Neural progenitor cell (in vitro differentiated cells): ENCODE measurements around the gene ING1. TPM values are rescaled to one million over a fixed set of nuclear protein-coding genes. Genes with fewer than 3 reads are reported as not detected.
"Not testable (repeated sequence)": the region's sequence is repeated elsewhere in the genome, so short reads cannot be mapped to it uniquely, and the experiment has no call there.

ENCODE experiments used
- DNase-seq: peaks from one replicate; pipeline ENCODE4 v3.0.0-alpha.2; 2016; ENCODE audit warnings: low spot score
- H2AFZ ChIP-seq: fragments of 200-600 bp; sonication (generic); replicated peaks from 2 replicates; pipeline ENCODE4 v1.6.1; 2016; ENCODE audit warnings: antibody characterized with exemption
- H3F3A ChIP-seq: fragments of 200-600 bp; sonication (generic); 2 replicates; pipeline ENCODE4 v1.6.1; 2016; ENCODE audit warnings: antibody characterized with exemption, low read depth
- H3K27ac ChIP-seq: fragments of 200-600 bp; sonication (generic); 2 replicates; pipeline ENCODE4 v1.5.1; 2016; ENCODE audit warnings: mild to moderate bottlenecking
- H3K27me3 ChIP-seq: fragments of 200-600 bp; sonication (generic); 2 replicates; pipeline ENCODE4 v1.6.1; 2016; ENCODE audit warnings: mild to moderate bottlenecking, moderate library complexity
- H3K36me3 ChIP-seq: fragments of 200-600 bp; sonication (generic); 2 replicates; pipeline ENCODE4 v1.5.1; 2016
- H3K4me1 ChIP-seq: fragments of 200-600 bp; sonication (generic); 2 replicates; pipeline ENCODE4 v1.6.1; 2016; ENCODE audit warnings: mixed run types
- H3K4me2 ChIP-seq: fragments of 200-600 bp; sonication (generic); 2 replicates; pipeline ENCODE4 v1.6.1; 2016
- H3K4me3 ChIP-seq: fragments of 200-600 bp; sonication (generic); 2 replicates; pipeline ENCODE4 v1.5.1; 2016
- H3K79me2 ChIP-seq: fragments of 200-600 bp; sonication (generic); 2 replicates; pipeline ENCODE4 v1.6.1; 2016; ENCODE audit warnings: low read depth
- H3K9ac ChIP-seq: fragments of 200-600 bp; sonication (generic); 2 replicates; pipeline ENCODE4 v1.6.1; 2016
- H3K9me3 ChIP-seq: fragments of 200-600 bp; sonication (generic); 2 replicates; pipeline ENCODE4 v1.5.1; 2016; ENCODE audit warnings: low read depth
- H4K20me1 ChIP-seq: fragments of 200-600 bp; sonication (generic); 2 replicates; pipeline ENCODE4 v1.6.1; 2016; ENCODE audit warnings: low read depth
- H3K27ac Mint-ChIP-seq: 3 replicates; pipeline ENCODE4 v1.8.0; 2021; ENCODE audit warnings: mixed read lengths
- H3K27me3 Mint-ChIP-seq: 2 replicates; pipeline ENCODE4 v1.8.0; 2022; ENCODE audit warnings: low read depth, mild to moderate bottlenecking, inconsistent platforms, moderate library complexity, mixed read lengths; ENCODE audit not compliant: insufficient read depth
- H3K36me3 Mint-ChIP-seq: 3 replicates; pipeline ENCODE4 v1.8.0; 2021; ENCODE audit warnings: mixed read lengths
- H3K4me1 Mint-ChIP-seq: 3 replicates; pipeline ENCODE4 v1.8.0; 2021; ENCODE audit warnings: mixed read lengths
- H3K4me3 Mint-ChIP-seq: 3 replicates; pipeline ENCODE4 v1.8.0; 2021; ENCODE audit warnings: mild to moderate bottlenecking, moderate library complexity, mixed read lengths
- H3K9me3 Mint-ChIP-seq: 3 replicates; pipeline ENCODE4 v1.8.0; 2020; ENCODE audit warnings: mixed read lengths
- EZH2 ChIP-seq: fragments of 200-600 bp; sonication (generic); IDR thresholded peaks from 2 replicates; pipeline ENCODE4 v1.6.1; 2017; ENCODE audit warnings: antibody characterized with exemption, mild to moderate bottlenecking, moderate library complexity
- EZH2phosphoT487 ChIP-seq: fragments of 200-600 bp; sonication (generic); IDR thresholded peaks from 2 replicates; pipeline ENCODE4 v1.6.1; 2017; ENCODE audit warnings: antibody characterized with exemption
- total RNA-seq: library from RNA; depleted of rRNA; stranded (reverse); fragments of >200 nt; gene quantifications from 2 replicates; pipeline ENCODE4 v1.2.3, GENCODE V29; 2015; ENCODE audit warnings: low replicate concordance
- TF ChIP-seq, protein P1 (sequence below): fragments of 200-600 bp; sonication (generic); IDR thresholded peaks from 2 replicates; pipeline ENCODE4 v1.5.1; 2017; ENCODE audit warnings: antibody characterized with exemption, mild to moderate bottlenecking

ING1 gene
- total RNA-seq, 1 donor from 2014 or later: 14.7 TPM

DNA sequence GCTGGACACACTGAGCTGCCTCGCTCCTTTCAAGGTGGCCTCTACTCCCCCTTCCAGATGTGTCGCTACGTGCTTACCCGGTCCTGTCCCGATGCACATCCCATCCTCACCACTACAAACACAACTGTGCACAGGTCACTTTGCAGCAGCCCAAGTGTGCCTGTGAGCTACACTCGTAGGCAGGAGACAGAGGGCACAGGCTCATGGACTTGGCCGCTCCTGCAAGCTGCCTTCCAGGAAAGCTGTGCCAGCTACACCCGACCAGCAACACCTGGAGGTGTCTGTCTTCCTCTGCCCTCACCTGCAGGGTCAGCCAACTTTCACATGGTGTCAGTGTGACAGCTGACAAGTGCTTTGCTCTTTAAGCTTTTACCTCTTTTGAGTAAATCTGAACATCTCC is 23.0 kb upstream of the ING1 start:
- Histone ChIP-seq H3K4me2 (no peak overlapping the region), H3K9ac (no peak overlapping the region), H2AFZ (no peak overlapping the region), H3F3A (no peaks in the 10 kb centered on the region), H3K36me3 (no peaks in the 10 kb centered on the region), H3K27me3 (no peaks in the 10 kb centered on the region), H3K4me1 (no peaks in the 10 kb centered on the region), H3K27ac (no peak overlapping the region), H3K79me2 (no peaks in the 10 kb centered on the region), H3K9me3 (no peaks in the 10 kb centered on the region), H4K20me1 (peaks cover 3% of the 10 kb centered on the region), H3K4me3 (no peak overlapping the region)
- Mint-ChIP-seq H3K27me3 (no peaks in the 10 kb centered on the region), H3K4me1 (no peaks in the 10 kb centered on the region), H3K36me3 (peaks cover 10% of the 10 kb centered on the region), H3K4me3 (peak overlapping the region; percentile 49), H3K27ac (no peak overlapping the region), H3K9me3 (no peaks in the 10 kb centered on the region)
- DNase-seq: no peak
- no peak for TF ChIP-seq EZH2
- TF ChIP-seq EZH2phosphoT487: no peak
- TF ChIP-seq, protein P1, sequence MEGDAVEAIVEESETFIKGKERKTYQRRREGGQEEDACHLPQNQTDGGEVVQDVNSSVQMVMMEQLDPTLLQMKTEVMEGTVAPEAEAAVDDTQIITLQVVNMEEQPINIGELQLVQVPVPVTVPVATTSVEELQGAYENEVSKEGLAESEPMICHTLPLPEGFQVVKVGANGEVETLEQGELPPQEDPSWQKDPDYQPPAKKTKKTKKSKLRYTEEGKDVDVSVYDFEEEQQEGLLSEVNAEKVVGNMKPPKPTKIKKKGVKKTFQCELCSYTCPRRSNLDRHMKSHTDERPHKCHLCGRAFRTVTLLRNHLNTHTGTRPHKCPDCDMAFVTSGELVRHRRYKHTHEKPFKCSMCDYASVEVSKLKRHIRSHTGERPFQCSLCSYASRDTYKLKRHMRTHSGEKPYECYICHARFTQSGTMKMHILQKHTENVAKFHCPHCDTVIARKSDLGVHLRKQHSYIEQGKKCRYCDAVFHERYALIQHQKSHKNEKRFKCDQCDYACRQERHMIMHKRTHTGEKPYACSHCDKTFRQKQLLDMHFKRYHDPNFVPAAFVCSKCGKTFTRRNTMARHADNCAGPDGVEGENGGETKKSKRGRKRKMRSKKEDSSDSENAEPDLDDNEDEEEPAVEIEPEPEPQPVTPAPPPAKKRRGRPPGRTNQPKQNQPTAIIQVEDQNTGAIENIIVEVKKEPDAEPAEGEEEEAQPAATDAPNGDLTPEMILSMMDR: no peak

DNA sequence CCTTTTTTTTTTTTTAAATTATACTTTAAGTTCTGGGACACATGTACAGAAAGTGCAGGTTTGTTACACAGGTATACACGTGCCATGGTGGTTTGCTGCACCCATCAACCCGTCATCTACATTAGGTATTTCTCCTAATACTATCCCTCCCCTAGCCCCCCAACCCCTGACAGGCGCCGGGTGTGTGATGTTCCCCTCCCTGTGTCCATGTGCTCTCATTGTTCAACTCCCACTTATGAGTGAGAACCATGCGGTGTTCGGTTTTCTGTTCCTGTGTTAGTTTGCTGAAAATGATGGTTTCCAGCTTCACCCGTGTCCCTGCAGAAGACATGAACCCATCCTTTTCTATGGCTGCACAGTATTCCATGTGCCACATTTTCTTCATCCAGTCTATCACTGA is 17.7 kb upstream of the ING1 start:
- not testable (repeated sequence) for H3K36me3 ChIP-seq, H3K4me3 Mint-ChIP-seq, H3K4me1 ChIP-seq, H3K9ac ChIP-seq, H3K27me3 Mint-ChIP-seq, H3K9me3 ChIP-seq, H3K4me1 Mint-ChIP-seq, DNase-seq, H3K27ac Mint-ChIP-seq, H3K4me3 ChIP-seq, H4K20me1 ChIP-seq, H3F3A ChIP-seq, H3K27ac ChIP-seq, H3K79me2 ChIP-seq, H2AFZ ChIP-seq, H3K9me3 Mint-ChIP-seq, H3K4me2 ChIP-seq, H3K27me3 ChIP-seq
- H3K36me3 Mint-ChIP-seq: peaks cover 26% of the 10 kb centered on the region

- Histone ChIP-seq H2AFZ (no peak overlapping the region), H3K79me2 (peaks cover 6% of the 10 kb centered on the region), H3K9me3 (no peaks in the 10 kb centered on the region), H4K20me1 (peaks cover 3% of the 10 kb centered on the region), H3K27me3 (no peaks in the 10 kb centered on the region), H3K4me1 (no peaks in the 10 kb centered on the region), H3K4me2 (no peak overlapping the region), H3K4me3 (no peak overlapping the region), H3K9ac (no peak overlapping the region), H3K27ac (no peak overlapping the region), H3F3A (no peaks in the 10 kb centered on the region), H3K36me3 (peaks cover 3% of the 10 kb centered on the region)
- DNase-seq: no peak
- no peak overlapping the region for H3K27ac Mint-ChIP-seq
- H3K4me3 Mint-ChIP-seq: no peak overlapping the region
- TF ChIP-seq EZH2phosphoT487: no peak
- no peak for TF ChIP-seq EZH2
- TF ChIP-seq, protein P1: no peak
- no peaks in the 10 kb centered on the region for H3K4me1 Mint-ChIP-seq
- peaks cover 29% of the 10 kb centered on the region for H3K36me3 Mint-ChIP-seq
- H3K27me3 Mint-ChIP-seq: peaks cover 2% of the 10 kb centered on the region
- no peaks in the 10 kb centered on the region for H3K9me3 Mint-ChIP-seq
Observed at GRCh38 chr13:110696776-110697175, 16.7 kb upstream of the ING1 start.

- H3K36me3 ChIP-seq: peaks cover 5% of the 10 kb centered on the region
- peaks cover 2% of the 10 kb centered on the region for H3K27me3 Mint-ChIP-seq
Observed at GRCh38 chr13:110697842-110698241, 15.7 kb upstream of the ING1 start.

More at GRCh38 chr13:110697842-110698241, 15.7 kb upstream of the ING1 start:
- H3K4me1 Mint-ChIP-seq: peaks cover 6% of the 10 kb centered on the region
- no peak overlapping the region for H3K27ac ChIP-seq
- H2AFZ ChIP-seq: no peak overlapping the region
- H3K9me3 Mint-ChIP-seq: no peaks in the 10 kb centered on the region
- H3K4me3 Mint-ChIP-seq: no peak overlapping the region
- peaks cover 3% of the 10 kb centered on the region for H4K20me1 ChIP-seq
- H3K4me1 ChIP-seq: no peaks in the 10 kb centered on the region
- no peaks in the 10 kb centered on the region for H3K9me3 ChIP-seq
- no peak for DNase-seq
- peaks cover 30% of the 10 kb centered on the region for H3K36me3 Mint-ChIP-seq
- TF ChIP-seq EZH2 (no peak), EZH2phosphoT487 (no peak)
- TF ChIP-seq, protein P1: no peak
- H3K4me2 ChIP-seq: no peak overlapping the region
- H3K27ac Mint-ChIP-seq: no peak overlapping the region
- H3K9ac ChIP-seq: no peak overlapping the region
- H3K27me3 ChIP-seq: no peaks in the 10 kb centered on the region
- peaks cover 8% of the 10 kb centered on the region for H3K79me2 ChIP-seq
- H3K4me3 ChIP-seq: no peak overlapping the region
- no peaks in the 10 kb centered on the region for H3F3A ChIP-seq
